Effector memory CD4-positive, alpha-beta T cell (primary cell): Measurements from ENCODE around the gene EVX2.

ENCODE experiments used
- DNase-seq, 3 donors: peaks; one replicate each; pipeline ENCODE4 v3.0.0-alpha.2; 2020
- H3K27ac ChIP-seq: 2 replicates; pipeline ENCODE4 v1.7.0; 2013; ENCODE audit warnings: mild to moderate bottlenecking, low read length, moderate library complexity; ENCODE audit not compliant: insufficient read depth, poor library complexity, severe bottlenecking
- H3K27me3 ChIP-seq: replicated peaks from 2 replicates; pipeline ENCODE4 v1.7.0; 2013; ENCODE audit warnings: mild to moderate bottlenecking, low read length; ENCODE audit not compliant: insufficient read depth, control insufficient read depth, poor library complexity, severe bottlenecking
- H3K36me3 ChIP-seq: 2 replicates; pipeline ENCODE4 v1.7.0; 2013; ENCODE audit warnings: mild to moderate bottlenecking, low read length, moderate library complexity; ENCODE audit not compliant: control insufficient read depth, insufficient read depth
- H3K4me1 ChIP-seq: 2 replicates; pipeline ENCODE4 v1.7.0; 2013; ENCODE audit warnings: low read length, mild to moderate bottlenecking; ENCODE audit not compliant: control insufficient read depth, insufficient read depth, poor library complexity, severe bottlenecking
- H3K4me3 ChIP-seq: 2 replicates; pipeline ENCODE4 v1.7.0; 2013; ENCODE audit warnings: low read length, low read depth, mild to moderate bottlenecking; ENCODE audit not compliant: insufficient read depth, poor library complexity, severe bottlenecking
- H3K9me3 ChIP-seq: 2 replicates; pipeline ENCODE4 v1.7.0; 2013; ENCODE audit warnings: mild to moderate bottlenecking, low read length, moderate library complexity; ENCODE audit not compliant: control insufficient read depth

EVX2 gene

GRCh38 chr2:176081837-176082524 lies 1.8 kb downstream of the EVX2 start:
- Histone ChIP-seq H3K27me3 (peaks cover 86% of the 10 kb centered on the region), H3K4me3 (no peak overlapping the region), H3K4me1 (peaks cover 5% of the 10 kb centered on the region), H3K9me3 (peaks cover 25% of the 10 kb centered on the region), H3K36me3 (no peaks in the 10 kb centered on the region), H3K27ac (no peak overlapping the region)
- DNase-seq: no peak

- H3K4me1 ChIP-seq: peaks cover 5% of the 10 kb centered on the region
- no peak overlapping the region for H3K4me3 ChIP-seq
- no peaks in the 10 kb centered on the region for H3K36me3 ChIP-seq
- DNase-seq: no peak
- peaks cover 80% of the 10 kb centered on the region for H3K27me3 ChIP-seq
- H3K9me3 ChIP-seq: peaks cover 25% of the 10 kb centered on the region
- no peak overlapping the region for H3K27ac ChIP-seq
Observed at GRCh38 chr2:176081376-176081836, 2.4 kb downstream of the EVX2 start.

GRCh38 chr2:176080540-176081375 lies 3.0 kb downstream of the EVX2 start:
- no peak overlapping the region for H3K4me3 ChIP-seq
- peaks cover 28% of the 10 kb centered on the region for H3K9me3 ChIP-seq
- no peak for DNase-seq

GRCh38 chr2:176079831-176080539 lies 3.8 kb downstream of the EVX2 start:
- H3K9me3 ChIP-seq: peaks cover 22% of the 10 kb centered on the region
- no peak for DNase-seq
- no peaks in the 10 kb centered on the region for H3K36me3 ChIP-seq
- H3K27me3 ChIP-seq: peaks cover 79% of the 10 kb centered on the region
- no peak overlapping the region for H3K4me3 ChIP-seq
- H3K27ac ChIP-seq: no peak overlapping the region
- peaks cover 5% of the 10 kb centered on the region for H3K4me1 ChIP-seq

More at GRCh38 chr2:176080540-176081375, 3.0 kb downstream of the EVX2 start:
- Histone ChIP-seq H3K4me1 (peaks cover 5% of the 10 kb centered on the region), H3K27ac (no peak overlapping the region), H3K27me3 (peaks cover 79% of the 10 kb centered on the region), H3K36me3 (no peaks in the 10 kb centered on the region)

GRCh38 chr2:176079285-176079830 lies 4.4 kb downstream of the EVX2 start:
- Histone ChIP-seq H3K27me3 (peaks cover 79% of the 10 kb centered on the region), H3K36me3 (no peaks in the 10 kb centered on the region), H3K4me1 (peaks cover 5% of the 10 kb centered on the region), H3K9me3 (peaks cover 20% of the 10 kb centered on the region), H3K4me3 (no peak overlapping the region), H3K27ac (no peak overlapping the region)
- no peak for DNase-seq

GRCh38 chr2:176078541-176079284 lies 5.0 kb downstream of the EVX2 start:
- Histone ChIP-seq H3K9me3 (peaks cover 16% of the 10 kb centered on the region), H3K27ac (no peak overlapping the region), H3K36me3 (no peaks in the 10 kb centered on the region), H3K4me1 (peaks cover 5% of the 10 kb centered on the region), H3K27me3 (peaks cover 78% of the 10 kb centered on the region), H3K4me3 (no peak overlapping the region)
- DNase-seq: no peak

GRCh38 chr2:176076796-176077195 lies 7.0 kb downstream of the EVX2 start:
- Histone ChIP-seq H3K9me3 (peaks cover 12% of the 10 kb centered on the region), H3K27me3 (peaks cover 76% of the 10 kb centered on the region), H3K4me1 (peaks cover 5% of the 10 kb centered on the region), H3K4me3 (no peak overlapping the region), H3K36me3 (no peaks in the 10 kb centered on the region), H3K27ac (no peak overlapping the region)
- no peak for DNase-seq

- Histone ChIP-seq H3K4me1 (peaks cover 5% of the 10 kb centered on the region), H3K9me3 (peaks cover 5% of the 10 kb centered on the region), H3K4me3 (no peak overlapping the region), H3K27me3 (peaks cover 76% of the 10 kb centered on the region), H3K36me3 (no peaks in the 10 kb centered on the region), H3K27ac (no peak overlapping the region)
- no peak for DNase-seq
Observed at GRCh38 chr2:176076063-176076462, 7.7 kb downstream of the EVX2 start.

GRCh38 chr2:176075481-176075880 lies 8.3 kb downstream of the EVX2 start:
- Histone ChIP-seq H3K9me3 (peaks cover 3% of the 10 kb centered on the region), H3K27ac (no peak overlapping the region), H3K27me3 (peaks cover 78% of the 10 kb centered on the region), H3K36me3 (no peaks in the 10 kb centered on the region), H3K4me3 (no peak overlapping the region), H3K4me1 (peaks cover 5% of the 10 kb centered on the region)
- no peak for DNase-seq
